LNCaP clone FGC (cell line): ENCODE results near the gene SERPINA1.
"Not testable (repeated sequence)": the region's sequence is repeated elsewhere in the genome, so short reads cannot be mapped to it uniquely, and the experiment has no call there.

Source experiments
- DNase-seq: peaks from one replicate; pipeline ENCODE4 v3.0.0-alpha.2; 2011; ENCODE audit warnings: low read depth
- H3K4me3 ChIP-seq: 2 replicates; pipeline ENCODE4 v1.5.1; 2011; ENCODE audit warnings: mild to moderate bottlenecking, low read depth, low read length, control low read depth
- TF ChIP-seq, protein P1 (sequence below): IDR thresholded peaks from 2 replicates; pipeline ENCODE4 v1.5.1; 2012; ENCODE audit warnings: mild to moderate bottlenecking; ENCODE audit not compliant: control insufficient read depth, insufficient read depth; ENCODE audit errors: extremely low read depth

Gene SERPINA1

DNA sequence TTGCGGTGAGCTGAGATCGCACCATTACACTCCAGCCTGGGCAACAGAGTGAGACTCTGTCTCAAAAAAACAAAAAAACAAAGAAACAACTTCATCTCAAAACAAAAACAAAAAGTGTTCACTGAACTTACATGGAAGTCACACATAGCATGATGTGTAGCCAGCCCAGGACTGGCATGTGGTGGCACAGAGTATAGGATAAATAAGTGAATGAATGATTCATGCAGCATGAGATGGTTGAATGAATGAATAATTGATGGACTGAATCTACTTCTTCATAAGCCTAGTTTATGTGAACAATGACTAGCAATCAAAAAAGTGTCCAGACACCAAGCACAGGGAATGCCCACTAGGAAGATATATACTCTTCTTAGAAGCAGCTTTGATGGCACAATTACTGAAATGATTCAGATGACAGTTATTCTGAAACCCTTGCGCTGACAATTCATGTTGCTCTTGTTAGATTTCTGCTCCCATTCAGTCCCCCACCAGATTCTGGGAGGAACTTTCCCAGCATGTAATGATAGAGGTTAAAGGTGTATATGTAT, 33.7 kb downstream of the SERPINA1 start:
- TF ChIP-seq, protein P1, sequence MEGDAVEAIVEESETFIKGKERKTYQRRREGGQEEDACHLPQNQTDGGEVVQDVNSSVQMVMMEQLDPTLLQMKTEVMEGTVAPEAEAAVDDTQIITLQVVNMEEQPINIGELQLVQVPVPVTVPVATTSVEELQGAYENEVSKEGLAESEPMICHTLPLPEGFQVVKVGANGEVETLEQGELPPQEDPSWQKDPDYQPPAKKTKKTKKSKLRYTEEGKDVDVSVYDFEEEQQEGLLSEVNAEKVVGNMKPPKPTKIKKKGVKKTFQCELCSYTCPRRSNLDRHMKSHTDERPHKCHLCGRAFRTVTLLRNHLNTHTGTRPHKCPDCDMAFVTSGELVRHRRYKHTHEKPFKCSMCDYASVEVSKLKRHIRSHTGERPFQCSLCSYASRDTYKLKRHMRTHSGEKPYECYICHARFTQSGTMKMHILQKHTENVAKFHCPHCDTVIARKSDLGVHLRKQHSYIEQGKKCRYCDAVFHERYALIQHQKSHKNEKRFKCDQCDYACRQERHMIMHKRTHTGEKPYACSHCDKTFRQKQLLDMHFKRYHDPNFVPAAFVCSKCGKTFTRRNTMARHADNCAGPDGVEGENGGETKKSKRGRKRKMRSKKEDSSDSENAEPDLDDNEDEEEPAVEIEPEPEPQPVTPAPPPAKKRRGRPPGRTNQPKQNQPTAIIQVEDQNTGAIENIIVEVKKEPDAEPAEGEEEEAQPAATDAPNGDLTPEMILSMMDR: no peak
- no peak for DNase-seq
- H3K4me3 ChIP-seq: no peak overlapping the region

DNA sequence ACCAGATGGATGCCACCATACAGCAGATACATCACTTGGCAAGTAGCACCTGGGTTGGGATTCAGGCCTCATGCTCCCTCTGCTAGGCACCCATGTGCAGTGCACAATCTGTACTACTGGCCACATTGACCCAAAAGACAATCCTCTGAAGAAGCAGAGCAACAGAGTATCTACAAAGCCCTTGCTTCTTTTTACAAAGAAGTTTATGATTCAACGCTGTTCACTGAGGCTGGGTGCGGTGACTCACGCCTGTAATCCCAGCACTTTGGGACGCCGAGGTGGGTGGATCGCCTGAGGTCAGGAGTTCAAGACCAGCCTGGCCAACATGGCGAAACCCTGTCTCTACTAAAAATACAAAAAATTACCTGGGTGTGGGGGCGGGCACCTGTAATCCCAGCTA, 34.2 kb downstream of the SERPINA1 start:
- not testable (repeated sequence) for DNase-seq, H3K4me3 ChIP-seq

DNA sequence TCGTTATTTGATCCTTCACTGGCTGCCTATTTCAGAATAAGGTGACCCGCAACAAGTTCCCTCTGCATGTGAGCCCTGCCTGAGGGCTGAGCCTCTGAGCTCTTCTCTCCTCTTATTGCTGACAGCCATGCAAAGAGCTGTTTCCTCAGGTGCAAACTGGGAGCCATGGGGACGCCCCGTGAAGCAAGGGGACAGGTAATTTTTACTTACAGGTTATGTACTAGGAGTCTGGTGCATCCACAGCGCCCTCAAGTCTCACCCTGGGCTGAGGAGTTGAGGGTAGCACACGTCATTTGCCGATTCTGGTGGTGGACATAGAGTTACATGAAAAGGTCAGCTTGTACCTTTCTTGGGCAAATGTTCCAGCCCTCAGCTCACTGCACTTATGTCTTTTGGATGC, 39.1 kb downstream of the SERPINA1 start:
- H3K4me3 ChIP-seq: no peak overlapping the region
- DNase-seq: no peak
- TF ChIP-seq, protein P1: no peak

DNA sequence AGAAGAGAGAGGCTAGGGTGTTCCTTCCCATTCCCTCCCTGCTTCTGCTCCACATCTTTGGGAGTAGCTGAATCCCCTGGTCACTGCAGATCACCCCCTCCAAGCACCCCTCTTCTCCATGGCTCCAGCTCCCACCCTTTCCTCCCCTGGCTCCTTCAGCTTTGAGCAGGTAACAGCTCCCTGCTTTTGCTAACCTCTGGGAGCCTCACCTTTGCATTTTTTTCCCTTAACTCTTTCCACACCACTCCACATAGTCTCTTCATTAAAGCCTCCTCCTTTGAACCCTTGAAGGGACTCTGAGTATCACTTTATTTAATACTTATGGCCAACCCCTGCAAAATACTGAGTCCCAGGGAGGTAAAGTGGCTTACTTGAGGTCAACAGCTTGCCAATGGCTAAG, 39.6 kb downstream of the SERPINA1 start:
- TF ChIP-seq, protein P1: no peak
- no peak overlapping the region for H3K4me3 ChIP-seq
- no peak for DNase-seq

DNA sequence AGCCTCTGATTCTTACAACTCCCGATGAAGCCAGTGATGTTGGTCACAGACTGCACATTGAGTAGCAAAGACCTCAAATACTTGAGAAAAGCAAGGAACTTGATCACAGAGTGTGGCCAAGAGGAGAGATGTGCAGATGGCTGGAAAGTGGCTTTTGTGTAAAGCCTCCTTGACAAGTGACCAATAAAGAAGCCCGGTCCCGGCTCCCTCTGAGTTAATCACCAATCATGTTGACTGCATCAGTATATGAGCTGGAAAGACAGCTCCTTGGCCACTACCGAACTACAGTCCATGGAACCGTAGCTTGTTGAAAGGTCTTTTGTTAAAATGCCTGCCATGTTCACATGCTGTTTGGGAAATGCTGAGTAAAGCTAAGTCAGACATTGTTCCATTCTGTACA, 41.6 kb downstream of the SERPINA1 start:
- no peak overlapping the region for H3K4me3 ChIP-seq
- no peak for DNase-seq
- TF ChIP-seq, protein P1: no peak

DNA sequence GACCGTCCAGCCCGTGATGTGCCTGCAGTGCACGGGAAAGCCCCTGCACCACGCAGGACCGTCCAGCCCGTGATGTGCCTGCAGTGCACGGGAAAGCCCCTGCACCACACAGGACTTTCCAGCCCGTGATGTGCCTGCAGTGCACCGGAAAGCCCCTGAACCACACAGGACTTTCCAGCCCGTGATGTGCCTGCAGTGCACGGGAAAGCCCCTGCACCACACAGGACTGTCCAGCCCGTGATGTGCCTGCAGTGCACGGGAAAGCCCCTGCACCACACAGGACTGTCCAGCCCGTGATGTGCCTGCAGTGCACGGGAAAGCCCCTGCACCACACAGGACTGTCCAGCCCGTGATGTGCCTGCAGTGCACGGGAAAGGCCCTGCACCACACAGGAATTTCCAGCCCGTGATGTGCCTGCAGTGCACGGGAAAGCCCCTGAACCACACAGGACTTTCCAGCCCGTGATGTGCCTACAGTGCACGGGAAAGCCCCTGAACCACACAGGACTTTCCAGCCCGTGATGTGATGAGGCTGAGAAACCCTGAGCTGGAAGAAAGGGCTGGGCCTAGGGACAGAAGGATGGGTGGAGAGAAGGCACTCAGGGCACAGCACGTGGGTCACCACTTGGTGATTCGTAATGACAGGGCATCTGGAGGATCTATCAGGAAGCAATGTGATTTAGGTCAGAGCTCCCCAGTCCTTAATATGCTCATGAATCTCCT, 42.2 kb downstream of the SERPINA1 start:
- not testable (repeated sequence) for H3K4me3 ChIP-seq, DNase-seq

DNA sequence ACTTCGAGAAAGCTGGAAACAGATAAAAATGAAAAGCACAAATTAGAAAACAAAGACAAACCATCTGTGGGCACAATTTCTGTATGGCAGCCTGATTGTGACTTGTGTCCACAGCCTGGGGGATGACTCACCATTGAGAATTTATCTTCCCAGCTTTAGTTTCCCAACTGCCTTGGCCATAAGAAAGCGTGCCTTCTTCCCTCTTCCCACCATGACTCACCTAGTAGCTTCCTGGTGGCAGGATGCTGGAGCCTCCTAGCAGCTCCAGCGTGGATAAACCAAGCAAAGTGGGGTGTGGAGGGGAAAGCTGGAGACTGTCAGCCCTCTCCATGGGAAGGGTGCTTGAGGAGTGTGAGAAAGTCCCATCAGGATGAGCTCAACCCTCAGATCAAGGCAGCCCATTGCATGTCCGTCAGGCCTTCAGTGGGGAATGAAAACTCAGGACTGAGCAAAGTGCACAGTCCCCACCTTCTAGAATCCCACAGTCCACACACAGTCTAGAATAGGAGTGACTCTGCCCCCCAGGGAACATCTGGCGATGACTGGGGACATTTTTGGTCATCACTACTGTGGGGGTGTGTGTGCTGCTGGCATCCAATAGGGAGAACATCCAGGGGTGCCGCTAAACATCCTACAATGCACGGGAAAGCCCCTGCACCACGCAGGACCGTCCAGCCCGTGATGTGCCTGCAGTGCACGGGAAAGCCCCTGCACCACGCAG, 42.9 kb downstream of the SERPINA1 start:
- no peak for DNase-seq
- no peak overlapping the region for H3K4me3 ChIP-seq
- TF ChIP-seq, protein P1: no peak

DNA sequence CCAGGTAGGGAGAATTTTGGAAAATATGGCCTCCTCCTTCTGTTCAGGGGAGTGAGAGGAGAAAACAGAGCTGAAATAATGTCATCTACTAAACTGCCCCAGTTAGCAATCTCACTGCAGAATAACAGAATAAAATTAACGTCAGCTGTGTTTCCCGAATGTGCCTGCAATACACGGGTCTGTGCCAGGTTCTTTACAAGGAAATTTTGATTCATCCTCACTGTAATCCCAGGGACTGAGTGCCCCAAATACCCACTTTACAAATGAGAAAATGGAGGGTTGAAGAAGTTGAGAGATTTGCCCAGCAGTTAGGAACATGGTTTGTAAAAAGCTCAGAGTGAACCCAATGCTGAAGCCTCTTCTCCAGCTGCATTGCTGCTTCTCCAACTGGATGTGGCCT, 44.0 kb downstream of the SERPINA1 start:
- H3K4me3 ChIP-seq: no peak overlapping the region
- TF ChIP-seq, protein P1: no peak
- no peak for DNase-seq
